Osteoblast (primary cell): ENCODE data around the gene CPLANE2. TPM values are rescaled to one million over a fixed set of nuclear protein-coding genes. Genes with fewer than 3 reads are reported as not detected.

Experiments
- DNase-seq: peaks from one replicate; pipeline ENCODE4 v3.0.0; 2011; ENCODE audit warnings: low spot score, mixed read lengths; ENCODE audit not compliant: insufficient read length; ENCODE audit errors: missing footprints
- H2AFZ ChIP-seq: 2 replicates; pipeline ENCODE4 v1.6.0; 2011; ENCODE audit warnings: mild to moderate bottlenecking, low read length
- H3K27ac ChIP-seq: 2 replicates; pipeline ENCODE4 v1.5.1; 2011; ENCODE audit warnings: mild to moderate bottlenecking, low read depth, low read length, moderate library complexity
- H3K27me3 ChIP-seq: 2 replicates; pipeline ENCODE4 v1.6.0; 2012; ENCODE audit warnings: mild to moderate bottlenecking, control low read depth, inconsistent platforms, low read length, moderate library complexity; ENCODE audit not compliant: insufficient read depth
- H3K36me3 ChIP-seq: 2 replicates; pipeline ENCODE4 v1.5.1; 2011; ENCODE audit warnings: mild to moderate bottlenecking, low read length, control low read depth, moderate library complexity; ENCODE audit not compliant: insufficient read depth
- H3K4me1 ChIP-seq: 2 replicates; pipeline ENCODE4 v1.5.1; 2011; ENCODE audit warnings: mild to moderate bottlenecking, low read length, control low read depth, moderate library complexity; ENCODE audit not compliant: insufficient read depth
- H3K4me2 ChIP-seq: 2 replicates; pipeline ENCODE4 v1.6.0; 2011; ENCODE audit warnings: mild to moderate bottlenecking, low read length; ENCODE audit not compliant: insufficient read depth
- H3K4me3 ChIP-seq: fragments of 200-600 bp; sonication (generic); 3 replicates; pipeline ENCODE4 v1.5.1; 2012; ENCODE audit warnings: mild to moderate bottlenecking, low read length, inconsistent platforms; ENCODE audit not compliant: insufficient read depth
- H3K79me2 ChIP-seq: 2 replicates; pipeline ENCODE4 v1.6.0; 2012; ENCODE audit warnings: mild to moderate bottlenecking, low read length, control low read depth, inconsistent platforms; ENCODE audit not compliant: insufficient read depth
- H3K9me3 ChIP-seq: 2 replicates; pipeline ENCODE4 v1.5.1; 2011; ENCODE audit warnings: low read depth, low read length, control low read depth
- H4K20me1 ChIP-seq: 2 replicates; pipeline ENCODE4 v1.6.0; 2012; ENCODE audit warnings: mild to moderate bottlenecking, low read length, control low read depth; ENCODE audit not compliant: insufficient read depth
- CTCF ChIP-seq: IDR thresholded peaks from 2 replicates; pipeline ENCODE4 v1.5.1; 2011; ENCODE audit warnings: mild to moderate bottlenecking, low read depth, low read length, moderate library complexity; ENCODE audit errors: extremely low read depth
- total RNA-seq: library from RNA; depleted of rRNA; stranded (reverse); fragments of >200 nt; gene quantifications from 2 replicates; pipeline ENCODE4 v1.2.3, GENCODE V29; 2012

Gene CPLANE2
- total RNA-seq, 1 donor: 14.1 TPM

- no peak overlapping the region for H3K27ac ChIP-seq
- TF ChIP-seq CTCF: no peak
- no peaks in the 10 kb centered on the region for H3K79me2 ChIP-seq
- H3K4me2 ChIP-seq: no peak overlapping the region
- H3K27me3 ChIP-seq: peaks cover 5% of the 10 kb centered on the region
- no peaks in the 10 kb centered on the region for H3K9me3 ChIP-seq
- no peak overlapping the region for H2AFZ ChIP-seq
- peaks cover 8% of the 10 kb centered on the region for H3K4me1 ChIP-seq
- no peaks in the 10 kb centered on the region for H4K20me1 ChIP-seq
- H3K36me3 ChIP-seq: no peaks in the 10 kb centered on the region
- DNase-seq: peak; percentile 45
- no peak overlapping the region for H3K4me3 ChIP-seq
Measured at GRCh38 chr1:16221499-16221898, 15.5 kb downstream of the CPLANE2 start.

GRCh38 chr1:16219968-16220500, 16.9 kb downstream of the CPLANE2 start:
- Histone ChIP-seq H3K36me3 (no peaks in the 10 kb centered on the region), H3K27me3 (no peaks in the 10 kb centered on the region), H3K4me3 (no peak overlapping the region), H4K20me1 (no peaks in the 10 kb centered on the region), H2AFZ (peak overlapping the region; percentile 68), H3K4me1 (peaks cover 10% of the 10 kb centered on the region), H3K79me2 (no peaks in the 10 kb centered on the region), H3K4me2 (no peak overlapping the region), H3K9me3 (no peaks in the 10 kb centered on the region), H3K27ac (no peak overlapping the region)
- no peak for TF ChIP-seq CTCF
- DNase-seq: peak; percentile 48

- peaks cover 10% of the 10 kb centered on the region for H3K4me1 ChIP-seq
- no peaks in the 10 kb centered on the region for H3K79me2 ChIP-seq
- no peak overlapping the region for H3K4me2 ChIP-seq
- H3K27me3 ChIP-seq: no peaks in the 10 kb centered on the region
- H4K20me1 ChIP-seq: no peaks in the 10 kb centered on the region
- TF ChIP-seq CTCF: no peak
- H3K36me3 ChIP-seq: no peaks in the 10 kb centered on the region
- H3K9me3 ChIP-seq: no peaks in the 10 kb centered on the region
- no peak overlapping the region for H3K27ac ChIP-seq
- H2AFZ ChIP-seq: no peak overlapping the region
- H3K4me3 ChIP-seq: no peak overlapping the region
- peak; percentile 48 for DNase-seq
Measured at GRCh38 chr1:16218674-16219071, 18.3 kb downstream of the CPLANE2 start.

GRCh38 chr1:16218014-16218673, 18.8 kb downstream of the CPLANE2 start:
- TF ChIP-seq CTCF: no peak
- peak; percentile 11 for DNase-seq
- Histone ChIP-seq H3K4me1 (peaks cover 10% of the 10 kb centered on the region), H3K27me3 (no peaks in the 10 kb centered on the region), H3K27ac (no peak overlapping the region), H2AFZ (no peak overlapping the region), H3K4me3 (no peak overlapping the region), H3K4me2 (peak overlapping the region; percentile 87), H4K20me1 (no peaks in the 10 kb centered on the region), H3K79me2 (no peaks in the 10 kb centered on the region), H3K36me3 (no peaks in the 10 kb centered on the region), H3K9me3 (no peaks in the 10 kb centered on the region)
